Measurements from ENCODE around the gene DUSP16. TPM values are rescaled to one million over a fixed set of nuclear protein-coding genes. Genes with fewer than 3 reads are reported as not detected.

DUSP16 gene
- total RNA-seq, 2 donors from 2014 or later = 12.9 to 23.4 TPM

- H3K4me1 ChIP-seq (ENCODE audit: control insufficient read depth in 1 of 2, low read depth in 2 of 2) = peaks cover 0 to 14% of the 10 kb centered on the region in 2 donors
- TF ChIP-seq, protein P1, sequence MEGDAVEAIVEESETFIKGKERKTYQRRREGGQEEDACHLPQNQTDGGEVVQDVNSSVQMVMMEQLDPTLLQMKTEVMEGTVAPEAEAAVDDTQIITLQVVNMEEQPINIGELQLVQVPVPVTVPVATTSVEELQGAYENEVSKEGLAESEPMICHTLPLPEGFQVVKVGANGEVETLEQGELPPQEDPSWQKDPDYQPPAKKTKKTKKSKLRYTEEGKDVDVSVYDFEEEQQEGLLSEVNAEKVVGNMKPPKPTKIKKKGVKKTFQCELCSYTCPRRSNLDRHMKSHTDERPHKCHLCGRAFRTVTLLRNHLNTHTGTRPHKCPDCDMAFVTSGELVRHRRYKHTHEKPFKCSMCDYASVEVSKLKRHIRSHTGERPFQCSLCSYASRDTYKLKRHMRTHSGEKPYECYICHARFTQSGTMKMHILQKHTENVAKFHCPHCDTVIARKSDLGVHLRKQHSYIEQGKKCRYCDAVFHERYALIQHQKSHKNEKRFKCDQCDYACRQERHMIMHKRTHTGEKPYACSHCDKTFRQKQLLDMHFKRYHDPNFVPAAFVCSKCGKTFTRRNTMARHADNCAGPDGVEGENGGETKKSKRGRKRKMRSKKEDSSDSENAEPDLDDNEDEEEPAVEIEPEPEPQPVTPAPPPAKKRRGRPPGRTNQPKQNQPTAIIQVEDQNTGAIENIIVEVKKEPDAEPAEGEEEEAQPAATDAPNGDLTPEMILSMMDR (IDR thresholded peaks at IDR 0.05) = no peak
- no peaks in the 10 kb centered on the region for H3K36me3 ChIP-seq
- ATAC-seq (ENCODE audit: insufficient number of reproducible peaks, low FRiP score, low read depth) (no peak), DNase-seq (ENCODE audit: low spot score) (no peak)
- H3K27ac ChIP-seq = no peak overlapping the region
- no peaks in the 10 kb centered on the region for H3K27me3 ChIP-seq (replicated peaks; ENCODE audit: insufficient read depth)
- no peaks in the 10 kb centered on the region for H3K9me3 ChIP-seq
- no peak overlapping the region for H3K4me3 ChIP-seq
These were observed 40.8 kb downstream of the DUSP16 start for GRCh38 chr12:12521888-12522287.

GRCh38 chr12:12521044-12521485 lies 41.6 kb downstream of the DUSP16 start:
- Histone ChIP-seq H3K36me3 (no peaks in the 10 kb centered on the region), H3K9me3 (no peaks in the 10 kb centered on the region), H3K4me3 (no peak overlapping the region), H3K4me1 (ENCODE audit: control insufficient read depth in 1 of 2, low read depth in 2 of 2) (peaks cover 0 to 14% of the 10 kb centered on the region in 2 donors), H3K27me3 (replicated peaks; ENCODE audit: insufficient read depth) (no peaks in the 10 kb centered on the region), H3K27ac (no peak overlapping the region)
- DNase-seq (ENCODE audit: low spot score) = no peak
- ATAC-seq (ENCODE audit: insufficient number of reproducible peaks, low FRiP score, low read depth) = no peak
- TF ChIP-seq, protein P1 (IDR thresholded peaks at IDR 0.05) = no peak

- H3K27me3 ChIP-seq (replicated peaks; ENCODE audit: insufficient read depth) = no peaks in the 10 kb centered on the region
- no peak for ATAC-seq (ENCODE audit: insufficient number of reproducible peaks, low FRiP score, low read depth)
- TF ChIP-seq, protein P1 (IDR thresholded peaks at IDR 0.05) = no peak
- DNase-seq (ENCODE audit: low spot score) = no peak
- H3K36me3 ChIP-seq = no peaks in the 10 kb centered on the region
- no peaks in the 10 kb centered on the region for H3K9me3 ChIP-seq
- H3K27ac ChIP-seq = no peak overlapping the region
- H3K4me1 ChIP-seq (ENCODE audit: control insufficient read depth in 1 of 2, low read depth in 2 of 2) = peaks cover 0 to 14% of the 10 kb centered on the region in 2 donors
- H3K4me3 ChIP-seq = no peak overlapping the region
These were observed 42.4 kb downstream of the DUSP16 start for GRCh38 chr12:12520273-12520672.

- Histone ChIP-seq H3K27ac (no peak overlapping the region), H3K9me3 (no peaks in the 10 kb centered on the region), H3K4me3 (no peak overlapping the region), H3K36me3 (no peaks in the 10 kb centered on the region), H3K27me3 (replicated peaks; ENCODE audit: insufficient read depth) (no peaks in the 10 kb centered on the region), H3K4me1 (ENCODE audit: control insufficient read depth in 1 of 2, low read depth in 2 of 2) (peaks cover 0 to 14% of the 10 kb centered on the region in 2 donors)
- ATAC-seq (ENCODE audit: insufficient number of reproducible peaks, low FRiP score, low read depth) = no peak
- TF ChIP-seq, protein P1 (IDR thresholded peaks at IDR 0.05) = no peak
- DNase-seq (ENCODE audit: low spot score) = no peak
These were observed 43.2 kb downstream of the DUSP16 start for GRCh38 chr12:12519354-12519998.

DNA sequence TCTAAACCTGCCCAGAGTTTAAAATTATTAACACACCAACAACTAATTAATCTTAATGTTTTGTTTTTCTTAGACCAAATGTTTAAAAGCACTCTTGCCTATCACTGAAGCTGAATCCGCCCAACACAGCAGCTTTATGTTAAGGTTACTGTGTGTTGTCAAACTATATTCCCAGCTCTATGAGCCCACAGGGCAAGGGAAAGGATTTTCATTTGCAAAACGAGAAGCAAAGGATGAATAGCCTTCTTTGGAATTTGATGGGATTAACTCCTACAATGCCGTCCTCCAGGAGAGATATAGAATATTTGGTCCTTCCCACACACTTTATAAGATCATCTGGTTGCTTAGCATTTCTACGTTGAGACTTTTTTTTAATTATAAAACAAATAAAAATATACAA lies 43.7 kb downstream of the DUSP16 start:
- ATAC-seq (ENCODE audit: insufficient number of reproducible peaks, low FRiP score, low read depth) = no peak

More for the DNA sequence above, 43.7 kb downstream of the DUSP16 start:
- Histone ChIP-seq H3K27ac (no peak overlapping the region), H3K27me3 (replicated peaks; ENCODE audit: insufficient read depth) (no peaks in the 10 kb centered on the region), H3K36me3 (no peaks in the 10 kb centered on the region), H3K9me3 (no peaks in the 10 kb centered on the region), H3K4me1 (ENCODE audit: control insufficient read depth in 1 of 2, low read depth in 2 of 2) (peaks cover 0 to 17% of the 10 kb centered on the region in 2 donors), H3K4me3 (no peak overlapping the region)
- TF ChIP-seq, protein P1 (IDR thresholded peaks at IDR 0.05) = no peak
- no peak for DNase-seq (ENCODE audit: low spot score)

Data from thoracic aorta (tissue), 2 donors.